GM18519 (cell line): ENCODE results near the gene ADAMTSL2.

ENCODE experiments used
- ATAC-seq: cut with Tn5 transposase; IDR thresholded peaks from one replicate; pipeline ENCODE4 v1.9.1; 2021; ENCODE audit warnings: mild to moderate bottlenecking, moderate library complexity; ENCODE audit not compliant: unreplicated experiment, low FRiP score

The ADAMTSL2 gene

GRCh38 chr9:133516256-133516960, 18.1 kb upstream of the ADAMTSL2 start:
- ATAC-seq: no peak

- no peak for ATAC-seq
Measured at GRCh38 chr9:133516961-133517350, 17.5 kb upstream of the ADAMTSL2 start.

- ATAC-seq: no peak
Measured at GRCh38 chr9:133517711-133518110, 16.8 kb upstream of the ADAMTSL2 start.

- ATAC-seq: no peak
Measured at GRCh38 chr9:133518200-133518599, 16.3 kb upstream of the ADAMTSL2 start.

GRCh38 chr9:133518706-133519449, 15.6 kb upstream of the ADAMTSL2 start:
- no peak for ATAC-seq

- no peak for ATAC-seq
Measured at GRCh38 chr9:133519693-133520092, 14.8 kb upstream of the ADAMTSL2 start.

GRCh38 chr9:133520121-133520835, 14.2 kb upstream of the ADAMTSL2 start:
- no peak for ATAC-seq

- no peak for ATAC-seq
Measured at GRCh38 chr9:133521122-133522072, 13.1 kb upstream of the ADAMTSL2 start.

- no peak for ATAC-seq
Measured at GRCh38 chr9:133522073-133522910, 12.2 kb upstream of the ADAMTSL2 start.

- ATAC-seq: no peak
Measured at GRCh38 chr9:133523106-133523505, 11.4 kb upstream of the ADAMTSL2 start.

GRCh38 chr9:133524146-133524545, 10.4 kb upstream of the ADAMTSL2 start:
- no peak for ATAC-seq

GRCh38 chr9:133524679-133525228, 9.8 kb upstream of the ADAMTSL2 start, which contains the start of gene MYMK:
Gene MYMK, minus strand, starts transcription at chr9:133524959. Its CDS starts 115 bp downstream, at chr9:133524844.
- no peak for ATAC-seq

GRCh38 chr9:133525677-133526076, 8.8 kb upstream of the ADAMTSL2 start:
- ATAC-seq: no peak

- ATAC-seq: no peak
Measured at GRCh38 chr9:133526721-133527321, 7.7 kb upstream of the ADAMTSL2 start.

GRCh38 chr9:133527444-133527920, 7.0 kb upstream of the ADAMTSL2 start:
- ATAC-seq: no peak

- no peak for ATAC-seq
Measured at GRCh38 chr9:133528001-133528875, 6.3 kb upstream of the ADAMTSL2 start.

GRCh38 chr9:133528876-133529241, 5.6 kb upstream of the ADAMTSL2 start:
- no peak for ATAC-seq

- no peak for ATAC-seq
Measured at GRCh38 chr9:133529457-133529856, 5.0 kb upstream of the ADAMTSL2 start.
